Measurements from ENCODE around the gene TEX44. TPM values are rescaled to one million over a fixed set of nuclear protein-coding genes. Genes with fewer than 3 reads are reported as not detected.
"Not testable (repeated sequence)": the region's sequence is repeated elsewhere in the genome, so short reads cannot be mapped to it uniquely, and the experiment has no call there.

TEX44 gene
- total RNA-seq, 1 experiment from 2014 or later, result not detected

DNA sequence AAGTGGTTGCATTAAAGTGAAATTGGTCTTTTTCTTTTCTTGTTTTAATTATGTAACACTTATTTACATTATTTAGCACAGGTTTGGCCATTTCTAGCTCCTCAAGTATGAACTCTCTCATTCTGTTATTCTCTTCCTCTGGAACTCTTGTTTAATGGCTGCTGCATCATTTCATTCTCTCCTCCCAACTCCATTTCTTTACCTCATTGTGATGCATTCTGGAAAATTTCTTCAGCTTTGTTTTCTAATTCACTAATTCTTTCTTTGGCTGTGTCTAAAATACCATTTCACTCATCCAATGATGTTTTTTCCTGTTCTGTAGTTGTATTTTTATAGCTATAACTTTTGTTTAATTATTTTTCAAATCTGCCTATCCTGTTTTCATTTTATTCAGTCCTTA is 39.9 kb upstream of the TEX44 start:
- intact Hi-C loops (cut with micrococcal nuclease; ENCODE audit: unreplicated experiment), result no loop called here
- no peak overlapping the region for H3K27ac Mint-ChIP-seq (ENCODE audit: unreplicated experiment)
- Histone ChIP-seq H3K9me3 (no peaks in the 10 kb centered on the region), H3K27me3 (replicated peaks; ENCODE audit: control insufficient read depth, insufficient read depth, low read length) (no peaks in the 10 kb centered on the region), H3K4me3 (ENCODE audit: low read depth, low read length) (no peak overlapping the region), H3K36me3 (ENCODE audit: control insufficient read depth, insufficient read depth, low read length) (no peaks in the 10 kb centered on the region), H3K4me1 (no peaks in the 10 kb centered on the region)
- ChIA-PET CTCF (interaction anchor here (0.5 kb wide), 1 partner anchor 852 kb away, joined by 3 read pairs; no protein-coding TSS in a partner anchor), POLR2A (no interaction called here)
- no peak for TF ChIP-seq CTCF (IDR thresholded peaks at IDR 0.05; ENCODE audit: insufficient read depth in 1 of 2, low read depth in 1 of 2, low read length in 1 of 2, severe bottlenecking in 1 of 2, unreplicated experiment in 1 of 2)
- H3K4me3 Mint-ChIP-seq (ENCODE audit: unreplicated experiment), result no peak overlapping the region
- no peaks in the 10 kb centered on the region for H3K4me1 Mint-ChIP-seq (ENCODE audit: low read depth, unreplicated experiment)
- no peak for DNase-seq
- H3K27me3 Mint-ChIP-seq (ENCODE audit: insufficient read depth, unreplicated experiment), result no peaks in the 10 kb centered on the region
- peaks cover 17% of the 10 kb centered on the region for H3K9me3 Mint-ChIP-seq (ENCODE audit: unreplicated experiment)
- no TSS peak for BruUV-seq (replicated peaks)
- H3K36me3 Mint-ChIP-seq (ENCODE audit: insufficient read depth, unreplicated experiment), result no peaks in the 10 kb centered on the region

DNA sequence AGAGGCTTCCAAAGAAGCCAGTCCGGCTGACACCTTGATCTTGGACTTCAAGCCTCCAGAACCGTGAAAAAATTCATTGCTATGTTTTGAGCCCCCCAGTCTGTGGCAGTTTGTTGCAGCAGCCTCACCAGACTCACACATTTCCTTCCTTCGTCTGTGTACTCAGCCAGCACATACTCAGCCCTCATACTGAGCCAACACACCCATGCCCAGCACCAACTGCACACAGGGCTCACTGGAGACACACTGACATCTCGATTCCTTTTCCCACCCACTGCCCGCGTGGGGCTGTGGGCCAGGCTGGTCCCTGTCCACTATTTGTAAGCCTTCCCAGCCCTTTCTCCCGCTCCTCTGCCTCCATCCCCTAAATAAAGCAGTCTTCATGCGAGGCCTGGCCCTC is 38.3 kb upstream of the TEX44 start:
- Mint-ChIP-seq H3K4me1 (ENCODE audit: low read depth, unreplicated experiment) (no peaks in the 10 kb centered on the region), H3K4me3 (ENCODE audit: unreplicated experiment) (no peak overlapping the region), H3K27ac (ENCODE audit: unreplicated experiment) (no peak overlapping the region), H3K36me3 (ENCODE audit: insufficient read depth, unreplicated experiment) (no peaks in the 10 kb centered on the region), H3K9me3 (ENCODE audit: unreplicated experiment) (peaks cover 17% of the 10 kb centered on the region), H3K27me3 (ENCODE audit: insufficient read depth, unreplicated experiment) (no peaks in the 10 kb centered on the region)
- H3K4me3 ChIP-seq (ENCODE audit: low read depth, low read length), result no peak overlapping the region
- no peaks in the 10 kb centered on the region for H3K4me1 ChIP-seq
- ChIA-PET CTCF (no interaction called here), POLR2A (no interaction called here)
- no peak for TF ChIP-seq CTCF (IDR thresholded peaks at IDR 0.05; ENCODE audit: insufficient read depth in 1 of 2, low read depth in 1 of 2, low read length in 1 of 2, severe bottlenecking in 1 of 2, unreplicated experiment in 1 of 2)
- H3K9me3 ChIP-seq, result no peaks in the 10 kb centered on the region
- intact Hi-C loops (cut with micrococcal nuclease; ENCODE audit: unreplicated experiment), result no loop called here
- H3K27me3 ChIP-seq (replicated peaks; ENCODE audit: control insufficient read depth, insufficient read depth, low read length), result no peaks in the 10 kb centered on the region
- H3K36me3 ChIP-seq (ENCODE audit: control insufficient read depth, insufficient read depth, low read length), result no peaks in the 10 kb centered on the region
- no peak for DNase-seq
- BruUV-seq (replicated peaks), result no TSS peak

DNA sequence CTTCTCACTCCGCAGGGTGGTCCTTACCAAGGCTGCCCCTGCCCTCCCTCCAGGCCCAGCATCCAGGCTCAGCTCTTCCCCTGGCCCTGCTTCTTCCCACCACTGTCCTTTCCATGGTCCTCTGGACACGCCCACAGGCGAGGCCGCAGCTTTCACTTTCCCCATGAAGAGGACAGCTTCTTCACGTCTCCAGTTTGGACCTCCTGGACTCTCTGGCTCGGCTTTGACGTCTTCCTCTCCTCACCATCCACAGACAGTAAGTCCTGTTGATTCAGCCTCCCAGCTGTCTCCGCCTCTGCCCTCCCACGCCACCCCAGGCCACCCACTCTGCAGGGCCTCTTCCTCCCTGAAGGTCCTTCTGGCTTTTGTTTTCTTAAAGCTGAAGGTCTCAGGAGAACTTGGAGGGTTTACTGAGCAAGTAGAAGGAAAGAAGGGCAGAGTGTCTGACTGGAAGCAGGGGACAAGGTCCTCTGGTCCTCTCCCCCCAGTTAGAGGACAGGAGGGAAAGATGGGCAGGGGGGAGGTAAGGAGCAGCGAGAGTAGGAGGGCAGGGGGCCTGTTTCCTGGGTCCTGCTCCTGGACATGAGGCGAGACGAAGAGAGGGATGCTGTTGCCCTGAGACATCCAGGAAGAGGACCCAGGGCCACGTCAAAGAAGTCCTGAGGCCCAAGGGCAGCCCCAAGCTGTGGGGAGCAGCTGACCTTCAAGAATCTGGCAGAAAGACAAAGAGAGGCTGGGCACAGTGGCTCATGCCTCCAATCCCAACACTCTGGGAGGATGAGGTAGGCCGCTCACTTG is 37.7 kb upstream of the TEX44 start:
- ChIA-PET CTCF (no interaction called here), POLR2A (no interaction called here)
- Mint-ChIP-seq H3K4me3 (ENCODE audit: unreplicated experiment) (no peak overlapping the region), H3K4me1 (ENCODE audit: low read depth, unreplicated experiment) (no peaks in the 10 kb centered on the region), H3K27me3 (ENCODE audit: insufficient read depth, unreplicated experiment) (no peaks in the 10 kb centered on the region), H3K27ac (ENCODE audit: unreplicated experiment) (no peak overlapping the region), H3K36me3 (ENCODE audit: insufficient read depth, unreplicated experiment) (no peaks in the 10 kb centered on the region), H3K9me3 (ENCODE audit: unreplicated experiment) (peaks cover 17% of the 10 kb centered on the region)
- BruUV-seq (replicated peaks), result no TSS peak
- intact Hi-C loops (cut with micrococcal nuclease; ENCODE audit: unreplicated experiment), result no loop called here
- Histone ChIP-seq H3K4me3 (ENCODE audit: low read depth, low read length) (no peak overlapping the region), H3K27me3 (replicated peaks; ENCODE audit: control insufficient read depth, insufficient read depth, low read length) (no peaks in the 10 kb centered on the region), H3K4me1 (no peaks in the 10 kb centered on the region), H3K36me3 (ENCODE audit: control insufficient read depth, insufficient read depth, low read length) (no peaks in the 10 kb centered on the region), H3K9me3 (no peaks in the 10 kb centered on the region)
- no peak for DNase-seq
- TF ChIP-seq CTCF (IDR thresholded peaks at IDR 0.05; ENCODE audit: insufficient read depth in 1 of 2, low read depth in 1 of 2, low read length in 1 of 2, severe bottlenecking in 1 of 2, unreplicated experiment in 1 of 2), result no peak

DNA sequence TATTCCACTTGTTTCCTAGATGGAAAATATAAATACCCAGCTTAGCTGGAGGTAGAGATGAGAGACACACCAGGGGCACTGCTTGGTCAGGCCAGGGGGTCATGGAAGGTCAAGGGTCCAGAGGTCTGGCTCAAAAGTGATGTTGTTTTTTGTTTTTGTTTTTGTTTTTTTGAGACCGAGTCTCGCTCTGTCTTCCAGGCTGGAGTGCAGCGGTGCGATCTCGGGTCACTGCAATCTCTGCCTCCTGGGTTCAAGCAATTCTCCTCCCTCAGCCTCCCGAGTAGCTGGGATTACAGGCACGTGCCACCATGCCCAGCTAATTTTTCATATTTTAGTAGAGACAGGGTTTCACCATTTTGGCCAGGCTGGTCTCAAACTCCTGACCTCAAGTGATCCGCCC is 36.2 kb upstream of the TEX44 start:
- H3K27me3 Mint-ChIP-seq (ENCODE audit: insufficient read depth, unreplicated experiment); H3K27me3 ChIP-seq (replicated peaks; ENCODE audit: control insufficient read depth, insufficient read depth, low read length); H3K36me3 ChIP-seq (ENCODE audit: control insufficient read depth, insufficient read depth, low read length); BruUV-seq (replicated peaks); H3K4me3 Mint-ChIP-seq (ENCODE audit: unreplicated experiment); DNase-seq; H3K27ac Mint-ChIP-seq (ENCODE audit: unreplicated experiment); intact Hi-C loops (cut with micrococcal nuclease; ENCODE audit: unreplicated experiment); POLR2A ChIA-PET; H3K36me3 Mint-ChIP-seq (ENCODE audit: insufficient read depth, unreplicated experiment); H3K9me3 ChIP-seq; H3K4me1 ChIP-seq; CTCF ChIA-PET; H3K4me1 Mint-ChIP-seq (ENCODE audit: low read depth, unreplicated experiment); H3K4me3 ChIP-seq (ENCODE audit: low read depth, low read length): not testable (repeated sequence)
- peaks cover 17% of the 10 kb centered on the region for H3K9me3 Mint-ChIP-seq (ENCODE audit: unreplicated experiment)
